Forelimb muscle (tissue), 1 donor: ENCODE data around the gene UNC93A. TPM values are rescaled to one million over a fixed set of nuclear protein-coding genes. Genes with fewer than 3 reads are reported as not detected.
"Not testable (repeated sequence)": the region's sequence is repeated elsewhere in the genome, so short reads cannot be mapped to it uniquely, and the experiment has no call there.

Experiments
- DNase-seq: peaks from one replicate; pipeline ENCODE4 v3.0.0-alpha.2; 2013; ENCODE audit warnings: low read depth
- polyA plus RNA-seq: library from polyadenylated mRNA; unstranded; fragments of 120-200 nt; gene quantifications from one replicate; pipeline ENCODE4 v1.2.1, GENCODE V29; 2013; ENCODE audit not compliant: insufficient read length

UNC93A gene
- polyA plus RNA-seq, 1 donor: not detected

DNA sequence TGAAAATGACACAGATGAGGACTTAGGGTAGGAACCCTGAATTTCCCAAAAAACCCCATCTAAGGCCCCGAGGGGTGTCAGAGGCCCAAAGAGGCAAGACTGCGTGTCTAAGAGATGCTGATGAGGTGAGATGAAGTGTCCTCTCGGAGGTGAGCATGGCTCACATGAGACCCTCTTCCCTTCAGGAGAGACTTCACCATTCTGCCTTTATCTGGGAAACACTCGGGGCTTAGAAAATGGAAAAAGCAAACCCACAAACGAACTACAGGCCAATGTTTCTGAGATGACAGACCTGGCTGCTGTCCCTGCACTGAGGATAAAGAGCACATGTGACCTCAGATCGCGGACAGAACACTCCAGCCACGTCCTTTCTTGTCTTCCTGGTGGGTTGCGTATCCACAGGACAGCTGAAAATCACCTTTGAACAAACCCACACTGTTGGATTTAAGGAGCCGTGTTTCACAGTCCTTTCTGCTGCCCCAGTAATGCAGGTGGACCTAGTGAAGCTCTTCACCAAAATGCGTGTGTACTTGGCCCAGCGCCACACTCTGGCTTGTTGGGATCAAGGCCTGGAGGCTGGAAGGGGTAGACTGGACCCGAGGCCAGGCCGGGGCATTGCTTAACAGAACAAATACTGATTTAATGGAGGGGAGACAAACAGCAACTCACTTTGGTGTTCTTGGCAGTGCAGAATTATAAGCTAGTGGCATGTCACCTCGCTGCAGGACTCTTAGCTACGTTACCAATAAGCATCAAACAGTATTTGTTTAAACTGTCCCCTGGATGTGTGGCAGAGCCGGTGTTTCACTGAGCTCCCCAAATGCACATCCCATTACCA lies 18.5 kb downstream of the UNC93A start:
- DNase-seq: not testable (repeated sequence)

DNA sequence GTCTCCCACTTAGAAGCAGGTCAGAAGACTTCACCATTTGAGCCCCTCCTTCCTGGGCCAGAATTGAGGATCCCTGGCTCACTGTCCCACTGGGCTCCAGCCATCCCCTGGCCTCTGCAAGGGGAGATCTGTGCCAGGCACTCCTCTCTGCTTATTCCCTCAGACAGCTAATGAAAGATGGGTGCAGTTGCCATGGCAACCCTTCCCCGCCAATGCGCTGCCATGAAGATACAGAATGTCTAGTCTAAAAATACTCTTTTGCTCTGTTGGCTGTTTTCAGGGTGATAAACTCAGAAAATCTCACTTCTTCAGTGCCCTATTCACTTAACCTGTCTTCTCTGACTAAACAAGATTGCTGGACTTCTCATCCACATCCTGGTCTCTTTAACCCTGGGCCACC lies 20.2 kb downstream of the UNC93A start:
- DNase-seq: no peak

DNA sequence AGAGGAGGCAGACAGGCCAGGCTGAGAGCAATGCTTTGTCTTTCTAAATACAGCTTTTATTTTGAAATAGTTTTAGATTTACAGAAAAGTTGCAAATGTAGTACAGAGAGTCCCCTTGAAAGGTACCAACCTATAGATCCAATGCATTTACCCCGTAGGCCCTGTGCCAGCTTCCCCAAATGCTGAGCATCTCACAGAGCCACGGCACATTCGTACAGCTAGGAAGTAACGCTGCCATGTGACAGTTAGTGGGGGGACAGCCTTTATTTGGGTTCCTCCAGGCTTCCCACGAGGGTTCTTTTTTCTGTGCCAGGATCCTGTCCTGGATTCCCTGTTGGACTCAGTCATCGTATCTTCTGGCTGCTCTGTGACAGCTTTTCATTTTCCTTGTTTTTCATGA lies 20.6 kb downstream of the UNC93A start:
- not testable (repeated sequence) for DNase-seq

DNA sequence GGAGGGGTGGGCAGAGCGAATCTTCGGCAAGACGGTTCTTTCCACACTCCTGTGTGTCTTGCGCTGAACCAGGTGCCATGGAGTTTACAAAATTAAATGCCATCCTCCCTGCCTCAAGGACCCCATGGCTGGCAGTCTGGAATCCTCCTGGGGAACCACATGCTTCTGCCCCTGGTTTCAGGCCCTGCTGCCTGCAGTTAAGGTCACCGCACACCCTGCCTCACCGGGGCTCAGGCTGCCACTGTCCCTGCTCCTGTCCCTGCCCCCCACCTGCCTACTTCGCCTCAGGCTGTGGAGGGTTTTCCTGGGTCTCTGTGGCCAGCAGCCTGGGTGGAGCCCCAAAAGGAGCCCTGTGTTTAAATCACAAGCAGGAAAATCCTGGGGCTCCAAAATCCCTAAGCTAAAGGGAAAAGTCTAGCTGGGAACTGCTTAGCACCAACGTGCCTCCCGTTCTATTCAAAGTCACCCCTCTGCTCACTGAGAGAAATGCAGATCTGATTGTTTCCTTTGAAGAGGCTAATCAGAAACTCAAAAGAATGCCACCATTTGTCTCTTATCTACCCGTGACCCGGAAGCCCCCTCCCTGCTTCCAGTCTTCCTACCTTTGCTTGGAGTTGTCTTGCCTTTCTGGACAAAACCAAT lies 23.2 kb downstream of the UNC93A start:
- DNase-seq: no peak

DNA sequence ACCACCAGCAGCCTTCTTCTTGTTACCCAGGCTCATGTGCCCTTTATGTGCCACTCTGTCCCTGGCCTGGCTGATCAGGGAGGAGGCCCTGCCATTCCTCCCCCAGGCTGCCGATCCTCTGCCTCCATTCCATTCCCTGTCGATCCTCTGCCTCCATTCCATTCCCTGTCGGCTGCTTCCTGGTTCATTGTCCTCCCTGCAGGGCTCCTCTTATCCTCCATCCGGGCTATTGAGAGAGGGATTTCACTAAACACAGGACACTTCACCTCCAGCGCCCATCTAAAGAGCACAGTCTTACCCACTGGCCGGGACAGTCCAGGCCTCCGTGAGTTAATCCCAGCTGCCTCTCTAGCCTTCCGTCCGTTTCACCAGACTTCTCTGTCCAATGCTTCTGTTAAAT lies 26.1 kb downstream of the UNC93A start:
- DNase-seq: no peak

DNA sequence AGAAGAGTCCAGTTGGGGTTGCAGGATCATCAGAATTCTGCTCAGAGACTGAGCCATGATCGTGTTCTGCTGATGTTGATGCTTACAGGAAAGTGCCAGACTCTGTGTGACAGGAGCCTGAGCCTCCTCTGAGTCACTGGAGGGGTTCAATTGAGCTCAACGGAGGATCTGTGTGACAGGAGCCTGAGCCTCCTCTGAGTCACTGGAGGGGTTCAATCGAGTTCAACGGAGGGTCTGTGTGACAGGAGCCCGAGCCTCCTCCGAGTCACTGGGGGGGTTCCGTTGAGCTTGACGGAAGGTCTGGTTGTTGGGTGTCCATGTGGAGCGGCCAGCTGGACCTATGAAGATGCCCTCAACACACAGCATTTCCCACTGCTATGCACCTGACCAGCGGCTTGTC lies 27.2 kb downstream of the UNC93A start:
- not testable (repeated sequence) for DNase-seq

DNA sequence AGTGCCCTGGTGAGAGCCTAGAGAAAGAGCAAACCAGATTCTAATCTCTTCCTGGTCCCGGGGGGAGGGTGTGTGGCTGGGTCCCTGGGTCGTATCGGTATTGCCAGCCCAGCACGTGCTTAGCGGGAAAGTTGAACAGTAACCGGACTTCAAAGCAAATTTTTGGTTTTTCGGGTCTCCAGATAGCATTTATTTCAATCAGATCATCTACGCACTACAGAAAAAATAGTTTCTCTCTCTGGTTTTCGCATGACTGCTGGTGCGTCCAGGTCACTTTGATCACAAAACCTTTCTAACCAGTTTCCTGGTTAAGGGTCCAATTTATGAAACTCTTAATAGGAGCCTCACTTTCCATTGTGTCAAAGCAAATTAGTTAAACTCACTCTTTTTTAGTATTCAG lies 27.7 kb downstream of the UNC93A start:
- DNase-seq: not testable (repeated sequence)

DNA sequence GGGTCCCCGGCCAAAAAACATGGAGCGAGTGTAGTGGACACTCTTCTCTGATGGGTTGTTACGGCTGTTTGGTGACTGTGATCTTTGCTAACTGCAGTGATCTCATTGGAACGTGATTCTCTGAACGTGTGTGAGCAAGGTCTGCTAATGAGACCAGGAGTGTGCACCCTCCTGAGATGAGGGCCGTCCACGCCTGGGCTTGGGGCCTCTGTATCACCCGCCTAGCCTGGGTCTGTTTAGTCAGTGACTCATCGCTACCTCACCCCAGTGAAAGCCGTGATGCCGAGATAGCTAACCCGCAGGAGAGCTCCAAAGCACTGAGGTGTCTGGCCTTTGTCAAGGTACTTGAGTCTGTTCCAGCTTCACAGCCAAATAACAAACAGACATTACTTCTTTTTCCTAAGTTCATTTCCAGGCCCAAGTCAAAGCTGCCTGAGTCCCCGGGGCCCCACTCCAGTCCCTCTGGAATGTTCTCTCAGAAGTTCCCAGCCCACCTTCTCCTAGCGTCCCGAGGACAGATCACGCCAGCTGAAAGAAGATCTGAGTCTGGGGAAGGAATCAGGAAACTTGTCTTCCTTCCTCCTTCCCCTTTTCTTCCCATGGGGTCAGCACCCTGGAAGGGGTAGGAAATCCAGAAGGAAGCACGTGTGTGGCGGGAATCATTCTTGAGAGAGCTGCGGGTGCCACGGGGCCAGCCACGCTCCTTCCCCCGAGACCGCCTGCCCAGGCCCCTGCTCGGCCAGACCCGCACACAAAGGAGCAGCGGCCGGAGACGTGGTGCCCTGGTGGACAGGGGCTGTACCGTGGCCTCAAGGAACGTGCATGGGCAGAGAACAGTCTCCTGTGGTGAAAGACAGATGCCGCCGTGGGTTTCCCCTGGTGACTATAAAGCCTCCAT lies 29.0 kb downstream of the UNC93A start:
- DNase-seq: not testable (repeated sequence)

DNA sequence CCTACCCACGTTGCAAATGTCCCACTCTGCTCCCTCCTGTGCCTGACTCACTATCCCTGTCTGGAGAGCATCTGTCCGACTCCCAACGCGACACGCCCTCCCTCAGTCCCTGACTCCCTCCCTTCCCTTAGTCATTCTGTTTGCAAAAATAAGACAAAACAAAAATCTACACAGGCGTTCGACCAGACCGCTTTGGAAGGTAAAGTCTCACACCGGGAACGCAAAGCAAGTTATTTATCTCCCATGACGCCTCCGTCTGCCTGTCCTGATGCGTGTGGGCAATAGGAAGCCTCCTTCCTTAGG lies 29.6 kb downstream of the UNC93A start:
- not testable (repeated sequence) for DNase-seq

DNA sequence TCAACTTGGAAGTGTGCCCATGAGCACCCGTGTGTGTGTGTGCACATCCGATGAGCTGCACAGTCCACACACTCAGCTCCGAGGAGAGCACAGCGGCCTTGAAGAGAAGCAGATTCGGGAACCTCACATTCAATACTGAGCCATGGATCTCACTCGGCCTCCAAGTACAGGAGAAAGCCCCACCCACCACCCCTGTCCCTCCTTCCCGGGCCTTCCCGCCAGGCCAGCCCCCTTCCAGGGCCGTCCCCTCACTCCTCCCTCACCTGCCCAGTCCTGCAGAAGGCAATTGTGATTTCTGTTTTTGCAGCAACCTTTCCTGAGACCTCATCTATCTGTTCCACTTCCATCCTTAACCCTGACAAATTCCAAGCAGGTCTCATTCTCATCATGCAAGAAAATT lies 30.1 kb downstream of the UNC93A start:
- not testable (repeated sequence) for DNase-seq

DNA sequence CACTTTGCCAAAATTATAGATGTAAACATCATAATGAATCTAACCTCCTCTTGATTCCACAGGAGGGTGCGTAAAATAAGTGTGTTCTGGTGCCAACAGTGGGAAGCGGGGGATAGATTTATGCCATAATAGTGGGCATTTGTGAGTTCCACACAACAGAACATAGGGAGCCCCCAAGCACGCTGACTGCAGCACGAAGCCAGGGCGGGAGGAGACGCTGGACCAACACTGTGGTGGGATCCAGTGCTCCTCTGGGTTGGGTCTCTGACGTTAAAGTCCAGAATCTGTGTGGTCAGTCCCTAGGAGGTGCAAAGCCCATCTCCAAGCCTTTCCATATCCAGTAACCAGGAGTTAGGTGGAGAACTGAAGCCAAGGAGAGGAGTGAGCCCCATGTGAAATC lies 32.0 kb downstream of the UNC93A start:
- no peak for DNase-seq

DNA sequence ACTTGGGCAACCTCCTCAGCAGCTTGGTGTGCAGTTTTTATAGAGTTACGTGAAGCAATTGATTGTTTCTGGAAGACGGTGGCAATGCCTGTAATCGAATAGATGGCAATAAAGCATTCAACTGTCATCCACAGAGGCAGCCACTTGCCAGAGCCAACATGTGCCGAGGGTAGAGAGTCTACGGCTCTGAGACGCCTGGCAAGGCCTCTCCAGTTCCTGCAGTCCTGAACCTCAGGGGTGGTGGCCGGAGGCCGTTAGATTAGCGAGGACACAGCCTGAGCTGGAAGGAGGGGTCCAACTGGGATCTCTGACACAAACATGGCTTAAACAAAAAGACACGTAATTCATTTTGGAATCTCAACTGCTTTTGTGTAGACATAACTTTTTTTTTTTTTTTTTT lies 33.0 kb downstream of the UNC93A start:
- DNase-seq: no peak

DNA sequence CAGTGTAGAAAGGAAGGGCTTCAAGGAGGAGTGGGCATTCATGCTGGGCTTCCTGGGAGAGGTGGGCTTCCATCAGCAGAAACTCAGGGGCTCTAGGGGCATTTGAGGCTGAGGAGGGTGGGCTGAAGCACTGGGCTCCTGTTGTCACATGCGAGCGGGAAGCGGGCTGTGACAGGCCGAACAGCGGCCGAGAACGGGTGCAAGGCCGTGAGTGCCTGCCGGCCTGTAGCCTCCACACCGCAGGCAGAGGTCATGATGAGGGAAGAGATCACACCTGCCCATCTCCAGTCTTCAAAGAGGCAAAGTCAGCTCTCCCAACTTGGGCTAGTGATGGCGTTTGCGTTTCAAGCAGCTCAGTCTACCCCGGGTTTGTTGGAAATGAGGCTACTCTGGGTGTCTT lies 34.7 kb downstream of the UNC93A start:
- DNase-seq: no peak

DNA sequence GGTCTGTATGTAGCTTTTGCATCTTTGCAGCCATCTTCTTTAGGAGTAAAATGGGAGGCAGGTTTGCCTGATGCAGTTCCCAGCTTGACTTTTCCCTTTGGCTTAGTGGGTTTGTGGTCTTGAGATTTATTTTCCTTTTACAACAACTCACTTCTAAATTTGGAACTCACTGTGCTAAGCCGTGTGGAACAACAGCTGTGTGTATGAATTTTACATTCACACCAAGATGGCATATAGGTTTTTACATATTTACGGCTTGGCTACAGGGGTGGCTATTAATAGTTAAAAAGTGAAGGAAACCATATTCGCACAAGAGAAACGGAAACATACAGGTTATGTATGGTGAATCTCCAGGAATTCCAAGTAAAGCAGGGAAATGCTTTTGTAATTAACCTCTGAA lies 36.3 kb downstream of the UNC93A start:
- DNase-seq: no peak

DNA sequence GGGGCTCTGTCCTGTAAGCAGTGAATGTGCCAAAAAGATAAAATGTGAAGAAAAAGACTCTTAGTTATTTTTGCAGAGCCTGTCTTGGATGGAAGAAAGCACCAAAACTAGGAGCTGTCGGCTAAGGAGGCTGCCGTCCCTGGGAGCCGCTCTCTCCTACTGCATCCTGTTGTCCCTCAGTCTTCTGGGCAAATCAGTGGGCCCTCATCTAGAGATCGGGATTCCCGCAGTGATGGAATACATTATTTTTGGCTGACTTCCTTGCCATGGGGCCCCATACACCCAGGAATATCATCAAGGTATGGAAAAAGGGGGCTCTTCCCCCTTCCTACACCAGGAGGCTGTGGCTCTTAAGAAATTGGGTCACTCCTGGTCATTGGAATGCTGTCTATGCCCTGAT lies 37.0 kb downstream of the UNC93A start:
- no peak for DNase-seq

DNA sequence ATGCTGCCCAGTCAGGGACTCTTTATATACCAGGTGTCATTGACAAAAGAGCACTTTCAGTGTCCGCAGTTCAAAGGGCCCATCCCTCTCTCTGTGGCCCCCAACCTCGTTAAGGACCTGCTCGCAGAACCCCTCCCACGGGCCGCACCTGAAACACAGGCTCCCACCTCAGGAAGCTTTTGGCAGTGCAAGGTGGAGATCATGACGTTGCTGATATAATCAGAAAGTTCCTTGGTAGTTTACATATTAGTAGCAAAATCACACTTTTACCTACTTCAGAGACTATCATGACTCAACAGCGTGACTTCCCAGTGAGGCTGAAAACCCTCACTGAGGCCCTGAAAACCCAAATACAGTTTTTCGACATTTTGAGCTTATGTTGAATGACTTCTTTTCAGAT lies 37.9 kb downstream of the UNC93A start:
- DNase-seq: no peak

DNA sequence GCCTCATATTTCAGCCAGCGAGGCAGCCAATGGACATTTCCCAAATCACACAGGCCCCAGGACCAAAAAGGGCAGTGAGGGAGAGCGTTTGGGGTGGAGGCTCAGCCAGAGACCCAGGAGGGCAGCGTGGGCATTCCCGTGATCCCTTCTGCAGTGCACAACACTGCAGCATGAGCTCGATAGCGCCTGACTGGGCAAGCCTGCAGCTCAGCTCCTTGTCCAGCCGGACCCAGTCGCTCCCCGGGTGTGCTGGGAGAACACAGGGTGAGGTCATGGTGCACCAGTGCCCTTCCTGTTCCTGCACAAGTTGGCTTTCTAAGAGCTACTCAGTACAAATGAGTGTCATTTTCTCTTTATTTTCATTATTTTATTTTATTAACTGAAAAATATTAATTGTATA lies 39.6 kb downstream of the UNC93A start:
- DNase-seq: no peak

DNA sequence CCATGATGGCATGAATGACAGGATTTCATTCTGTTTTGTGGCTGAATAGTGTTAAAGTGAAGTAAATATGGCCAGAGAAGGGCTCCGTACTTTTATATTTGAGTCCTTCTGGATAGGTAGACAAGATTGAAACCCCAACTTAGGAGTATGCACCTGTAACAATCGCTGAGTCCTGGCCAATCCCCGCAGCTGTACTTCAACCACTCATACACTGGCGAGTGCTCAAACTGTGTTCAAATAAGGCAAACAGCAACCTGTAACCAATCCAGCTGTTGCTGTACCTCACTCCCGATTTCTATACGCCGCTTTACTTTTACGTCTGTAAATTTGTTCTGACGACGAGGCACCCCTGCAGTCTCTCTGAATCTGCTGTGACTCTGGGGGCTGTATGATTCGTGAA lies 40.5 kb downstream of the UNC93A start:
- DNase-seq: no peak

DNA sequence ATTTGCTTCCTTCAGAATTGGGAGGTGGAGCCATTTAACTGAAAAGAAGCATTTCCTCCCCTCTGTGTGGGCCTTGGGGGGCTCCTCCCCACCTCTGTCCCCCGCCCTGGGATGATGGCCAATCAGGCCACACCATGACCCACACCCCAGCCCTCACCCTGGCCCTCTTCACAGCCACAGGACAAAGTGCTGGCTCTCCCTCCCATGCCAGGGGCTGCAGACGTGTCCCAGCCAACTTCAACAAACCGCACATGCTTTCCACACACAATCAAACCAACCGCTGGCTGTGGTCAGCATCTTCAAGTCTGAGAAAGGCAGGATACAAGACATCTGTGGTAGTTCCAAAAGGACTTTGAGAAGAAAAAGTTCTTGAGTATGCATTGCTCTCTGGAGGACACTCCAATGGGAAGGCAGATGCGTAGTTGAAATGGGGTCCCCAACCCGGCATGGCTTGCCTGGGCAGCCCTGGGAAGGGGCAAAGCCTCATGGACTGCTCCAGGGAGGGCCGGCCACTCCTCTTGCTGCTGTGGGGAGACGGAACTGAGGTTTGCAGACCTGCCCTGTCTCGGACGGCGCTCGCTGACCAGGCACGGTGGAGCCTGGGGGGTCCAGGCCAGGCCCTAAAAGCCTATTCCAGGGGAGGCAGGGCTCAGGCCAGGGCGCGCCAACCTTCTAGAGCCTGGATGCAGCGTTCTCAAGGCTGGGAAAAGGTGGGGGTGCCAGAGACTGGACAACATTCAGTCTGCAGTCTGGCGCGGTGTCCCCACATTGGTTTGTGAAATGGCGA lies 45.9 kb downstream of the UNC93A start:
- no peak for DNase-seq

DNA sequence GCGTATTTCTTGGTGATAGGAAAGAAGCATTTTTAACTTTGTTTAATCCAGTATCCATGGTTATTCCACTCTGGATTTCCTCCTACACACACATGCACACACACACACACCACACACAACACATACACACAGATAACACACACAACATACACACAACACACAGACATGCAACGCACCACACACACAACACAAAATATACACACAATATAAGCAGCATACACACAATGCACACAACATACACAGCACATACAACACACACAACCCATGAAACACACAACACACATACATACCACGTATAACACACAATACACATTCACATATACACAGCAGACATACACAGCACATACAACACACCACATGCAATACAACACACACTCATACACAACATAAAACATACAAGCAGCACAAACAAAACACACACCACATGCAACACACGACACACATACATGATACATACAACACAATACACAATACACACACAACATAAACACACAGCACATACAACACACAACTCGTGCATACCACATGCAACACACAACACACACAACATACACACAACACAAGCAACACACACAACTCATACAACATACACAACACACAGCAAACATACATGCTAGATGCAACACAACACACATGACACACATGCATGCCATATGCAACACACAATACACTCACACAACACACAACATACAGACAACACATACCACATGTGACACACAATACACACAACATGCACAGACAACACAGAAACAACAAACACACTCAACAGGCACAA lies 46.7 kb downstream of the UNC93A start:
- no peak for DNase-seq

DNA sequence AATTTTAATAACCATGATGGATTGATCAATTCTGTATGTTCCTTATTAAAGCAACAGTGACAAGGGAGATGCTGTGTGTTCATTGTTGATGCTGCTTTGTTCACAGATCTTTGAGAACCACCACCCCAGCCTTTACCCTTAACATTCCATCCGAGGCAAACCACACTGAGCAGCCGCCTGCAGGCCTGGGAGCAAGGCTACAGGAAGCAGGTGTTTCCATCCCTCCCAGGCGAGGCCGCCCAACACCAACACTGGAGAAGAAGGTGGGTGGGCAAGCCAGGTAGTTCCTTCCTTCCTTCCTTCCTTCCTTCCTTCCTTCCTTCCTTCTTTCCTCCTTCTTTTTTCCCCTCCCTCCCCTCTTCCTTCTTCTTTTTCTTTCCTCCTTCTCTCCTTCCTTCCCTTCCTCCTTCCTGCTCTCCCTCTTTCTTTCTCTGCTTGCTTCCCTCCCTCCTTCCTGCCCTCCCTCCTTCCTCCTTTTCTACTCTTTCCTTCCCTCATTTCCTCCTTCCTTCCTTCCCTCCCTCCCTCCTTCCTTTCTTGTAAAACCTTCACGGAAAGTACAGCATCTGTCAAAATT lies 47.5 kb downstream of the UNC93A start:
- DNase-seq: no peak
